GM19025 (cell line): ENCODE data around the gene POLR1F.
"Not testable (repeated sequence)": the region's sequence is repeated elsewhere in the genome, so short reads cannot be mapped to it uniquely, and the experiment has no call there.

Experiments used
- ATAC-seq: cut with Tn5 transposase; IDR thresholded peaks from one replicate; pipeline ENCODE4 v1.9.1; 2021; ENCODE audit warnings: mild to moderate bottlenecking, low read depth, moderate library complexity; ENCODE audit not compliant: unreplicated experiment

POLR1F gene, protein sequence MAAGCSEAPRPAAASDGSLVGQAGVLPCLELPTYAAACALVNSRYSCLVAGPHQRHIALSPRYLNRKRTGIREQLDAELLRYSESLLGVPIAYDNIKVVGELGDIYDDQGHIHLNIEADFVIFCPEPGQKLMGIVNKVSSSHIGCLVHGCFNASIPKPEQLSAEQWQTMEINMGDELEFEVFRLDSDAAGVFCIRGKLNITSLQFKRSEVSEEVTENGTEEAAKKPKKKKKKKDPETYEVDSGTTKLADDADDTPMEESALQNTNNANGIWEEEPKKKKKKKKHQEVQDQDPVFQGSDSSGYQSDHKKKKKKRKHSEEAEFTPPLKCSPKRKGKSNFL

DNA sequence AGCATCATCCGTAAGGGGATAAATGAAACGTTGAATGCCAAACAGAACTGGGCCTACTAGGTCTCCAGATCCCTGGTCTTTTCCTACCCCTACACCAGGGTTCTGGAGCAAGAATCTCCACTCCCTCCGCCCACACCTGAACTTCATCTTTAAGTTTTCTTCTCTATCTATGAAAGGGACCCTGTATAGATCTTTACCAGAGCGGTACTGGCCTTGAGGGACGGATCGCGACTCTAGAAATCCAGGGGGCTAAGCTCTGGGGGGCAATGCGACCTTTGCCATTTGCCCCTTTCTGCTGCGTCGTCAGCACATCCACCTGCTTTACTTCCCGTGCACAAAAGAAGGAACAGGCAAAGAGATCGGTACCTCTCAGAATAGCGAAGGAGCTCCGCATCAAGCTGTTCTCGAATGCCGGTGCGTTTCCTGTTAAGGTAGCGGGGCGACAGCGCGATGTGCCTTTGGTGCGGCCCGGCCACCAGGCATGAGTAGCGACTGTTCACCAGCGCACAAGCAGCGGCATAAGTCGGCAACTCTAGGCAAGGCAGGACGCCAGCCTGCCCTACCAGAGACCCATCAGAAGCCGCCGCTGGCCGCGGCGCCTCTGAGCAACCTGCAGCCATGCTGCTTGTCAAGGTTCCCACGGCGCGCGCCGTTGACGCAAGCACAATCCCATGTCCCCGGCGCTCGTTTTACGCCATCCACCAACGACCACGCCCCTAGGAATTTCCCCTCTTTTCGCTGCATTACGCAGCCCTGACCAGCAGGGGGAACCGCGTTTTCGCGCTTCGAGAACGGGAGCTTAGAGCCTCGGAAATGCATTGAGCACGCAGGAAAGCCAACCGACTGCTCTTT is at the start of gene POLR1F:
Gene POLR1F (minus strand): TSS at position 641 of the 852 bp plus-strand sequence. CDS start 21 bp downstream, at position 620.
- ATAC-seq: peak; percentile 98

- ATAC-seq: no peak
Measured at GRCh38 chr7:19754521-19755116, 45.8 kb upstream of the POLR1F start.

DNA sequence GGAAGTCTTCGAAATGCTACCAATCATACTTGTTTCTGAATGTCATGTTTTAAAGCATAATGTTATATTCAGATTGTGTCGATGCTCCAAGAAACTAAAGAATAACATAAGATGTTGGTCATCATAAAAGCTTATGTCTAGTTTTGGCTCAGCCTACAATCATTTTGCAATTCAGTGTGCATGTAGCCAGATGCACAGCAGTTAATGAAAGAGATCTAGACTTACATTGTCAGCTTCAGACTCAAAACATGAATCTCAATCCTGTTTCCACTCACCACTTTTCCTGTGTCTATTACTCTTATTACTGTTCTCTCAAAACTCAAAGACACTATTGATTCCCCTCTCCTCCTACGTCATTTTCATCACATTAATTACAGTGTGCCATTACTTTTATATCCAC is 43.2 kb upstream of the POLR1F start:
- ATAC-seq: no peak

DNA sequence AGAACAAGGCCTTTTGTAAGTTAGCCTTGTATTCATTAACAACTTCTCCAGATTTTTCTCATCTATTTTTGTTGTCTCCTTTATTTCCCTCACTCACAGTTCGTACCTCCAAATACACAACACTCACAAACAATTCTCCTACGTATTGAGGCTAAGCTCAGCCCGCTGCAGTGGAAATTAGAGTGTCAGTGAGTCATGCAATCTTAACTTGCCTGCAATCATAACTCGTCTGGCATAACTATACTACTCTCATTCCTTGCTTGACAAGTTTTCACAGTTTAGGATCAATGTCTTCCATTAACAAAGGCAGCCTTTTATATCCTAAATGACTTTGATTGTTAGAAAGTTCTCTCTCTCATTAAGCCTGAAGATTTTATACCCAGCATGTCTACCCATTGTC is 40.8 kb upstream of the POLR1F start:
- ATAC-seq: no peak

DNA sequence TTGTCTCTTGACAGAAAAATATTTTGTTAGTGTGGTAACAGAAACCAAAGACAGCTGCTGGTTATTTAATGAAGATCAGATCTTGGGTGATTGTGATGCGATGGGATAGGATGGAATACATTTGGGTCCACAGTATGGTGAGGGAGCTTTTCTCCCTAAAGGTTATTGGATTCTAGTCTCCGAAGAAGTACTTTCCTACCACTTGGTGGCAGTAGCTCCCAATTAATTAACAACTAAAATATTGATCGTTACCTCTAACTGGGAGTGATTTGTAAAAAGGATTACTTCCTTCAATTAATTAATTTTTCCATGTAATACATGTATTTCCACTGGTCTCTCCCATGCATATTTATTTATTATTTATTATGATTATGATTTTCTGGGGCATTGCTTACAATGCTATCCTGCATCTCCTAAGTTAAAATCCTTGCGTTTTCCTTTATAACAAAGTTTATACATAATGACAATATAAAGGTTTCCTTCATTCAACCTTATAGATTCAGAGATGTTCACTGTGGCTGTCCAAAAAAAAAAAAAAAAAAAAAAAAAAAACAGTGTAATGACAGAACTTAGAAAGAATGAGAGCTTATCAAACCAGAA is 39.0 kb upstream of the POLR1F start:
- no peak for ATAC-seq

DNA sequence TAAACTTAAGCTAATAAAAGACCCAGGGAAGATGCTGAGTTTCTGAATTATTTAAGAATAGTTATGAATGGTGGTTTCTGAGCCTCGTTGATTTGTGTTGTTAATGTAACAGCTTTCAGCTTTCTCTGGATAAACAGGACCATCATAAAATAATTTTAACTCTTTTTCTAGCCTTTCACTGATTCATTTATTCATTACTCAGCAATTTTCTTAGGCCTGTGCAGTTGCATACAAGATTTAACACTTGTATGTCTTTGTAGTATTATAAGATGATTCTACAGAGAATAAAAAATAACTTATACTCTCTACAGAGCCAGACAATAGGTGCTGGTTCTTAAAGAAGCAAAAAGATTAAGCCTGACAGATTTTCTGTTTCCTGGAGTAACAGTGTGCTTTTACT is 35.2 kb upstream of the POLR1F start:
- no peak for ATAC-seq

DNA sequence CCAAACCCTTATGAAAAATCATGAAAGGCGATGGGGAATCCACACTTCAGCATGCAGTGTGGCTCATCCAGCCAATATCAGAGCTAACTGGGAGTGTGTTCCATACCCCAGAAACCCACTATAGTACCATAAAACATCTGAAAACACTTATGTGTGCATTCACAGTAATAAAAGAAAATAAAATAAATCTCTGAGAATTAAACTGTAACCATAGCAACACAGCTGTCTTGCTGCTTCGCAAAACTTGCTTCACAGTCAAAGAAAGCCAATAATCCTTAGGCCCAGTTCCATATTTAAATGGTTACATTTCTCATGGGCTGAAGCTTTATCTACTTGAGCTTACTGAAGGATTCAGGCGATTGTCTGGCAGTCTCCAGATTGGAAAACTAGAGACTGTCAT is 19.9 kb upstream of the POLR1F start:
- no peak for ATAC-seq

GRCh38 chr7:19725770-19726169 is 16.9 kb upstream of the POLR1F start:
- ATAC-seq: no peak

DNA sequence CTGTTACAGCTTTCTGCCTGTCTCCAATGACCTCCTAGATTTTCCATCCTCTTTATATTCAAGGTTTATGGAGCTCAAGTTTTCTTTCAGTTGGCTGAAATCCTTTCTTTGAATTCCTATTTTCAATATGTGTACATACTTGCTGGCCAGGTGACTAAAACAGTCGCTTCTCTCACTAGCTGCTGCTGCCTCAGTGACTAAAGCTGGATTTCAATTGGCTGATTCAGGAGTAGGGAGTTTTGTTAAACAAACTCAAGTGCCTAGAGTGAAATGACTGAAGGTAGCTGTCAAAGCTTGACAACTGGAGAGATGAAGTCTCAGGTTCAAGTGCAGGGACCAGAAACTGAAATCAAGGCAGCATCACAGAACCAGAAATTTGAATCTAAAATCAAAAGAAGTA is 6.7 kb upstream of the POLR1F start:
- ATAC-seq: no peak

DNA sequence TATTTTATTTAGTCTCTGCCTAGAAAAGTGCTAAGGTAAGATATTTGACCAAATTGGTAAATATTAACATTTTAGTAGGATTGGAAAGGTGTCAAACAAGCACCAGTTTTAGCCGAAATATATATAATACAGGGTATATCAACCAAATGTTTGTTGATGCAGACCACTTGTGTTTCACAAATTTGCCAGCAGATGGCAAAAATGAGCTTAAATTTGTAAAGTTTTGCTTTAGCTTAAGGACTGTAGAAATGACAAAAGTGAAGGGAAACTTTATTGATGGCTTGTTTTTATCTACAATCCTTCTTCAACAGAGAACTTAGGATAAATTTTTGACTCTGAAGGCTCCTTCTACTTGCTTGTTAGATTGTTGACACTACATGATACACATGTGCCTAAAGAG is 4.8 kb upstream of the POLR1F start:
- ATAC-seq: no peak

- ATAC-seq: no peak
Measured at GRCh38 chr7:19709249-19709578, 377 bp upstream of the POLR1F start.

GRCh38 chr7:19707240-19707639 is 1.6 kb downstream of the POLR1F start:
- no peak for ATAC-seq

- no peak for ATAC-seq
Measured at GRCh38 chr7:19705663-19706062, 3.2 kb downstream of the POLR1F start.

- no peak for ATAC-seq
Measured at GRCh38 chr7:19701471-19701870, 7.4 kb downstream of the POLR1F start.

DNA sequence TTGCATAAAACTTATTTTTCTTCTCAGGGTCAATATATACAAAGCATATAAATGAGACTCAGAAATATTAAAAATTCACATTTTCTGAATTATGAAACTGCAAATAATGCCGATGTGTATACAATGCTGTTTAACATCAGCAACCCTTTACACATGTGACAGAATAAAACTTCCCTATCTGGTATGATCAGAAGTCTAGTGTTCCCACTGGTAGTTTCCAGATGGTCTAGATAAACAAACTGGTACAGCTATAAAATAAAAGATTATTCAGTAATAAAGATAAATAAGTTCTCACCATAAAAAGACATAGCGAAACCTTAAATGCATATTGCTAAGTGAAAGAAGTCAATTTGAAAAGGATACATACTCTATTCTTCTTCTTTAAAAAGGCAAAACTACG is 7.9 kb downstream of the POLR1F start:
- ATAC-seq: no peak

DNA sequence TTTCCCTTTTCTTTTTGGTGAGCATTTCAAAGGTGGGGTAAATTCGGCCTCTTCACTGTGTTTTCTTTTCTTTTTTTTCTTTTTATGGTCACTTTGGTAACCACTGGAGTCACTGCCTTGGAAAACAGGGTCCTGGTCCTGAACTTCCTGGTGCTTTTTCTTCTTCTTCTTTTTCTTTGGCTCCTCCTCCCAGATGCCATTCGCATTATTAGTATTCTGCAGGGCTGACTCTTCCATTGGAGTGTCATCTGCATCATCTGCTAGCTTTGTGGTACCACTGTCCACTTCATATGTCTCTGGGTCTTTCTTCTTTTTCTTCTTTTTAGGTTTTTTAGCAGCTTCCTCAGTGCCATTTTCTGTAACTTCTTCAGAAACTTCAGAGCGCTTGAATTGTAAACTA is 10.5 kb downstream of the POLR1F start:
- ATAC-seq: no peak

- ATAC-seq: no peak
Measured at GRCh38 chr7:19696926-19697325, 11.9 kb downstream of the POLR1F start.

- no peak for ATAC-seq
Measured at GRCh38 chr7:19692111-19692828, 16.6 kb downstream of the POLR1F start.

- ATAC-seq: no peak
Measured at GRCh38 chr7:19690736-19691135, 18.1 kb downstream of the POLR1F start.

DNA sequence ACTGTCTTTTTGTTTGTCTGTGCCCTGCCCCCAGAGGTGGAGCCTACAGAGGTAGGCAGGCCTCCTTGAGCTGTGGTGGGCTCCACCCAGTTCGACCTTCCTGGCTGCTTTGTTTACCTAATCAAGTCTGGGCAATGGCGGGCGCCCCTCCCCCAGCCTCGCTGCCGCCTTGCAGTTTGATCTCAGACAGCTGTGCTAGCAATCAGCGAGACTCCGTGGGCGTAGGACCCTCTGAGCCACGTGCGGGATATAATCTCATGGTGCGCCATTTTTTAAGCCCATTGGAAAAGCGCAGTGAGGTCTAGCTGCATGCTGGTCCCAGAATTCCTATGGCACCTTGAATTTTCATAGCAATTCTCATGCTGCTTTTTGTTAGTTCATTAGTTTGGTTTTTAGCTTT is 19.7 kb downstream of the POLR1F start:
- ATAC-seq: not testable (repeated sequence)

DNA sequence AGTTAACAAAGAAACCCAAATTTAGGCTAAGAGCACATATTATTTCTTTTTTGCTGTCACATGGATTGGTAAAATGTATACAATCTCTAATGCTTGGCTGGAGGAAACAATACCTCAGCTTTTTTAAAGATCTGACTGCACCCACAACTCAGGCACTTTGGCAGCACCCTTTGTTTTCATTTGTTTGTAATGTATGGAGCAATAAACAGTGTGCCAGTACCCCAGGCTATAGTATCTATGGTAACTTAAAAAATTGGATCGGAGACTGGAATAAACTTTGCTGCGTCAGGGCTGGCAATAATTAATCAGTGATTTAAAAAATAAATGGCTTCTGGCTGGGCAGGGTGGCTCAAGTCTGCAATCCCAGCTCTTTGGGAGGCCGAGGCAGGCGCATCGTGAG is 27.2 kb downstream of the POLR1F start:
- ATAC-seq: no peak
